ENCODE results near the gene GAA.

DNA sequence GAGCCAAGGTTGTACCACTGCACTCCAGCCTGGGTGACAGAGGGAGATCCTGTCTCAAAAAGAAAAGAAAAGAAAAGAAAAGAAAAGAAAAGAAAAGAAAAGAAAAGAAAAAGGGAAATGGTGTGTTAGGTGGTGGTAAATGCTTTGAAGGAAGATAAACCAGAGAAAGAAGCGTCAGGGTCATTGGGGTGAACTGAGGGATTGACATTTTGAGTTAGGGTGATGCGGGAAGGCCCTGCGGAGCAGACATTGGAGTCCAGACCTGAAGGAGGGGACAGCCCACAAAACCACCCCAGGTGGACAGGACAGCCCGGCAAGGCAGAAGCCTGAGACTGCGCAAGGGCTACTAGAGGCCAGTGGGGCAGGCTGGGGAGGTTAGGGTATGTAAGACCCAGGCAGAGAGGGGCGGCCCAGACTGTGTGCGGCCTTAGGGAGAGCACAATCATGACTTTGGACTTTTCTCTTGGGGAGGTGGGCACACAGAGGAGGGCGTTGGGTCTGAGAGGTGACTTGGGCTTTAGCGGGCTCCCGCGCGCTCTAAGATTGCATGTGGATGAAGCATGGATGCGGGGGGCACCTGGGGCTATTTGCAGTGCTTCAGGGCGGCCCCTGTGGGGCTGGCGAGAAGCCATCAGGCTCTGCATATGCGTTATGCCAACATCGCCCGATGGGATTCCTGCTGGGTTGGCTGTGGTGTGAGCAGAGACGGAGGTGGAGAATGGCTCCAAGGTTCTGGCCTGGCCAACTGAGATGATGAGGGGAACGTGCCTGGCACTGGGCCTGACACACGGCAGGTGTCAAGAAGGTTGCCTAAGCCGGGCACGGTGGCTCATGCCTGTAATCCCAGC is 3.3 kb upstream of the GAA start:
- TF ChIP-seq, protein P1, sequence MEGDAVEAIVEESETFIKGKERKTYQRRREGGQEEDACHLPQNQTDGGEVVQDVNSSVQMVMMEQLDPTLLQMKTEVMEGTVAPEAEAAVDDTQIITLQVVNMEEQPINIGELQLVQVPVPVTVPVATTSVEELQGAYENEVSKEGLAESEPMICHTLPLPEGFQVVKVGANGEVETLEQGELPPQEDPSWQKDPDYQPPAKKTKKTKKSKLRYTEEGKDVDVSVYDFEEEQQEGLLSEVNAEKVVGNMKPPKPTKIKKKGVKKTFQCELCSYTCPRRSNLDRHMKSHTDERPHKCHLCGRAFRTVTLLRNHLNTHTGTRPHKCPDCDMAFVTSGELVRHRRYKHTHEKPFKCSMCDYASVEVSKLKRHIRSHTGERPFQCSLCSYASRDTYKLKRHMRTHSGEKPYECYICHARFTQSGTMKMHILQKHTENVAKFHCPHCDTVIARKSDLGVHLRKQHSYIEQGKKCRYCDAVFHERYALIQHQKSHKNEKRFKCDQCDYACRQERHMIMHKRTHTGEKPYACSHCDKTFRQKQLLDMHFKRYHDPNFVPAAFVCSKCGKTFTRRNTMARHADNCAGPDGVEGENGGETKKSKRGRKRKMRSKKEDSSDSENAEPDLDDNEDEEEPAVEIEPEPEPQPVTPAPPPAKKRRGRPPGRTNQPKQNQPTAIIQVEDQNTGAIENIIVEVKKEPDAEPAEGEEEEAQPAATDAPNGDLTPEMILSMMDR (IDR thresholded peaks at IDR 0.05; ENCODE audit: low read length) = no peak
- no peak for TF ChIP-seq EZH2 (IDR thresholded peaks at IDR 0.05; ENCODE audit: borderline replicate concordance, low read length)

Measured in OCI-LY1 (cell line).